GM12873 (cell line): ENCODE results near the gene SNX8.

Experiments
- TF ChIP-seq, protein P1 (sequence below): IDR thresholded peaks from 2 replicates; pipeline ENCODE4 v1.5.1; 2012; ENCODE audit warnings: low read depth, mild to moderate bottlenecking, moderate library complexity, low read length, control low read depth; ENCODE audit not compliant: insufficient read depth; ENCODE audit errors: missing control alignments

Gene SNX8

DNA sequence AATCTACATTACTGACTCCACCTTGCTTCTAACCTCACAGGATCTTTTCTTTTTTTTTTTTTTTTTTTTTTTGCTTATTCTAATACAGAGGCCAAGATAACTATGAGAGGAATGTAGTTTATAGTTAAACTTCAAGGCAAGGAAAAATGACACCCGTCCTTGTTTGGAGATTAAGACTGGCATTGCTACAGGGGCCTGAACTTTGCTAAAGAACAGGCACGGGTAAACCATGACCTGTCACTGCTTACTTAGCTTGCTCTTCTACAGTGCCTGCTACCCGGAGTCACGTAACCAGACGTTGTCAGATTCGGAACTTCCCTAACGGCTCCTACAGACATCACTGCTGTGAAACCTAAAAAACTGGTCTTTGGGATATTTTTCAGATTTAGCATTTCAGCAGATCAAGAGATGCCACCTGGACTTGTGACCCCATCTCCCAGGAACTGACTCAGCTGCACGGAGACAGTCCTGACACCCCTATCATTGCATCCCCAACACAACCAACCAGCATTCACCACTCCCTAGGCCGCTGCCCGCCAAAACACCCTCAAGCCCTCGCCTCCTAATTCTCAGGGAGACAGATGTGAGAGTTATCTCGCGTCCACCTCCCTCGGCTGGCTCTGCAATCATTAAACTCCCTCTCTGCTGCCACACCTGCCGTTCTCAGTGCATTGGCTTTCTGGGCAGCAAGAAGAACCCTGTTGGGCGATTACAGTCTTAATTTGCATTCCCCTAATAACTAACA, 109.0 kb downstream of the SNX8 start:
- TF ChIP-seq, protein P1, sequence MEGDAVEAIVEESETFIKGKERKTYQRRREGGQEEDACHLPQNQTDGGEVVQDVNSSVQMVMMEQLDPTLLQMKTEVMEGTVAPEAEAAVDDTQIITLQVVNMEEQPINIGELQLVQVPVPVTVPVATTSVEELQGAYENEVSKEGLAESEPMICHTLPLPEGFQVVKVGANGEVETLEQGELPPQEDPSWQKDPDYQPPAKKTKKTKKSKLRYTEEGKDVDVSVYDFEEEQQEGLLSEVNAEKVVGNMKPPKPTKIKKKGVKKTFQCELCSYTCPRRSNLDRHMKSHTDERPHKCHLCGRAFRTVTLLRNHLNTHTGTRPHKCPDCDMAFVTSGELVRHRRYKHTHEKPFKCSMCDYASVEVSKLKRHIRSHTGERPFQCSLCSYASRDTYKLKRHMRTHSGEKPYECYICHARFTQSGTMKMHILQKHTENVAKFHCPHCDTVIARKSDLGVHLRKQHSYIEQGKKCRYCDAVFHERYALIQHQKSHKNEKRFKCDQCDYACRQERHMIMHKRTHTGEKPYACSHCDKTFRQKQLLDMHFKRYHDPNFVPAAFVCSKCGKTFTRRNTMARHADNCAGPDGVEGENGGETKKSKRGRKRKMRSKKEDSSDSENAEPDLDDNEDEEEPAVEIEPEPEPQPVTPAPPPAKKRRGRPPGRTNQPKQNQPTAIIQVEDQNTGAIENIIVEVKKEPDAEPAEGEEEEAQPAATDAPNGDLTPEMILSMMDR, result no peak

DNA sequence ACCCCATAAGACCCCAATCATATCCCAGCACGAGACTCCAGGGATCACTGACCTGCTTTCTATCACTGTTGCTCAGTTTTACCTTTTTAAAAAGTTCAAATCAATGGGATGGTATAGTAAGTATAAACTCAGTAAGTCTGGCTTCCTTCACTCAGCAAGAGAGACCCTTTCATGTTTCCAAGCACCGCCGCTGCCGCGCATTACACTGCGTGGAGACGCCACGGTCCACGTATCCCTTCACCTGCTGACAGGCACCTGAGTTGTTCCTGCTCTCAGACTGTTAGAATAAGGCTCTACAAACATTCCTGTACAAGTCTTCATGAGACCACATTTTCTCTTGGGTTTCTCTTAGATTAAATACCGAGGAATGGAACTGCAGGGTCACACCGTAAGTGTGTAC, 109.8 kb downstream of the SNX8 start:
- TF ChIP-seq, protein P1, result no peak

DNA sequence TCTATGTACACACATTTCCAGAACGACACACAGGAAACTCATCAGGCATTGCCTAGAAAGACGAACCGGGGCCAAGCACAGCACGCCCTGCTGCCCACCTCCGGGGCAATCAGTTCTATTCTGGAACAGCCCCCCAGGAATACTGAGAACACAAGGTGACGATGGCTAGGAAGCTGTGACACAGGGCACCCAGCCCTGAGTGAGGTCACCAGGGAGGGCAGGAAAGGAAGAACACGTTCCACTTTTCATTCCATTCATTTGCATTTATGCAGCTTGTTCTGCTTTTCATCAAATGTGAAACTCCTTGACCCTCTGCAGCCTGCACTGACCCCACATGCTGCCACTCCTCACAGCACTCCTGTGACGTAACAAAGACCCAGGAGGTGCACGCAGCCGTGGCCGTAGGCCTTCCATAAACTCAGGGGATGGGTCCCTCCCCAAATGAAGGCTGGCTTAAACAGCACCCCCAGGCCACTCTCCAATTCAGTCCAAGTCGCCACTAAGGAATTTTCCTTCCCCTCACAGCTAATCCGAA, 110.4 kb downstream of the SNX8 start:
- TF ChIP-seq, protein P1, result no peak

DNA sequence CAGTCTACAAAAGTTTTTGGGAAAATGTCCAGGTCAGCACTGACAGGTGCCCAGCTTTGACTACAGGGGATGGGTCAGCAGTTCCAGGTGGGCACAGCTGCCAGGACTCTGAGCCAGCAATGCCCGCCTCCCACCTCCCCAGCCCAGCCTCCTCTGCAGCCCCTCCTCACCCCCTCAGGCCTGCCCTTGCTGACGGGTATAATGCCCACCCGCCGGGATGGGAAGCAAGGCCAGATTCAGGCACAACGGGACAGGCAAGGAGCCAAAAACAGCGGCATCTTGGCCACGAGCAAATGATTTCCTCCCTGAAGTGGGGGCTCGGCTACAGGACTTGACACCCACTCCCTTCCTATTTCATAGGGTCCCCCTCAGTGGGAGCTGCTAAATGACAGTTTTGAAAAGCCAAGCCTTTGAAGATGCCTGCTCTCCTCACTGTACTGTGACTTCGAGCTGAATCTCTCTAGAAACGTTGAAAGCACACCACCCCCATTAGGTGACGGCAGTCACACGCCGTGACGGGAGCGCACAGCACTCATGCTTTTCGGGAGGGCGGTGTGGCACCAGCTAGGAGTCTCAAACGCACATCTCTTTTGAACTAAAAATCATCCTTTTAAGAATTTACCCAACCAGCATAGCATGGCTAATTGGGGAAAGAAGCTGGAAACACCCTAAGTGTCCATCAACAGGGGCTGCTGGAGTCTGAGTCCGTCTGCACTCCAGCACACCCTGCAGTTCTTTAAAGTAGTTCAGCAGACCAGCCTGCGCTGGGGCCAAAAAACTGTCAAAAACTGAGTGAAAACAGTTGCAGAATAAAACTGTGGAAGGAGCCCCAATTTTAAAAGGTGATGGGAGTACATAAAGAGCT, 111.1 kb downstream of the SNX8 start:
- TF ChIP-seq, protein P1, result no peak

DNA sequence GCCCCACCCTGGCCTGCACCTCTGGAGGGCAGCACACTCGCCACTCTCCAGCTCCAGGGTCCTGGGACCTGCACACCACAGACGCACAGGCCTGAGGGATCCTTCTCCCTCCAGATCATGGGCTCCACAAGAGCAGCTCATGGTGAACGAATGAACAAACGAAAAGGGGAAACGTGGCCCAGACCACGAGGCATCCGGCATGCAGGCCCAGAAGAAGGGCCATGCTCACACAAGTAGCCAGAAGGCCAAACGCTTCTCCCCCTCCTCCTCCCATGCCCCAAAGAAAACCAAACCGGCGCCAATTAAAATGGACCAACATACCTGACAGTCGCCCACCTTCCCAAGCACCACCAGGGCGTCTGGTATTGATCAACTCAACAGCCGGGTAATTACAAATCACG, 111.9 kb downstream of the SNX8 start:
- TF ChIP-seq, protein P1, result no peak
